Brain pericyte (primary cell): Measurements from ENCODE around the gene WARS2.
"Not testable (repeated sequence)": the region's sequence is repeated elsewhere in the genome, so short reads cannot be mapped to it uniquely, and the experiment has no call there.

ENCODE experiments used
- DNase-seq: peaks from one replicate; pipeline ENCODE4 v3.0.0-alpha.2; 2012; ENCODE audit warnings: low read depth, low spot score

The WARS2 gene

GRCh38 chr1:119140177-119141019 is at the start of gene WARS2:
Gene WARS2, minus strand, starts transcription at chr1:119140653. Its CDS starts 9 bp downstream, at chr1:119140644.
- peak; percentile 93 for DNase-seq

GRCh38 chr1:119188926-119189325 is 48.5 kb upstream of the WARS2 start:
- DNase-seq = no peak

DNA sequence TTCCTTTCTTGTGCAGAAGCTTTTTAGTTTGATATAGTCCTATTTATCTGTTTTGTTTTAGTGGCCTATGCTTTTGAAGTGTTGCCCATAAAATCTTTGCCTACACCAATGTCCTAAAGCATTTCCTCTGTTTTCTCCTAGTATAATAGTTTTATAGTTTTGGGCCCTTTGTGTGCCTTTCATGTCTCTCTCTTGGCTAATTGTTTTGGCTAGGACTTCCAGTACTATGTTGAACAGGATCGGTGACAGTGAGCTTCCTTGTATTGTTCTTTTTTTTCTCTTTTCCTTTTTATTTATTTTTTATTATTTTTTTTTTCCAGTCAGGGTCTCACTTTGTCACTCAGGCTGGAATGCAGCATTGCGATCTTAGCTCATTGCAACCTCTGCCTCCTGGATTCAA is 47.0 kb upstream of the WARS2 start:
- no peak for DNase-seq

- DNase-seq = no peak
These were observed 46.0 kb upstream of the WARS2 start for GRCh38 chr1:119186471-119186870.

- no peak for DNase-seq
These were observed 44.5 kb upstream of the WARS2 start for GRCh38 chr1:119184972-119185371.

- DNase-seq = no peak
These were observed 40.8 kb upstream of the WARS2 start for GRCh38 chr1:119181218-119181617.

GRCh38 chr1:119179051-119179450 is 38.6 kb upstream of the WARS2 start:
- DNase-seq = no peak

DNA sequence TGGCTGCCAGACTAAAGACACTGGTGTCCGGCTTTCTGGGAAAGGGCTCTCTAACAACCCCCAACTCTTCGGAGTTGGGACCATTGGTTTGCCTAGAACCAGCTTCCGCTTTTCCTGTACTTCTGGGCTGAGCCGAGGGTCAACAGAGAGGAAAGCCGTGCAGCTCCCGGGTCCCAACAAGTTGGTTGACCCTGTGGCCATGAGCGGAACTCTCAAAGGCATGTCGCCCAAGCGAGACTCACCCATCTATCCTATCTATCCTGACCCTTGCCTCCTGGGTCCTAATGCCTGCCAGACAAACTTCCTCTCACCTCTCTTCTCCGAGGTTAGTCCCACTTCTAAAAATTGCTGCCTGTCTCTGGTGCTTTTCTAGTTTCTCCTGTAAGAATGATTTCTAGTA is 32.5 kb upstream of the WARS2 start:
- DNase-seq = not testable (repeated sequence)

DNA sequence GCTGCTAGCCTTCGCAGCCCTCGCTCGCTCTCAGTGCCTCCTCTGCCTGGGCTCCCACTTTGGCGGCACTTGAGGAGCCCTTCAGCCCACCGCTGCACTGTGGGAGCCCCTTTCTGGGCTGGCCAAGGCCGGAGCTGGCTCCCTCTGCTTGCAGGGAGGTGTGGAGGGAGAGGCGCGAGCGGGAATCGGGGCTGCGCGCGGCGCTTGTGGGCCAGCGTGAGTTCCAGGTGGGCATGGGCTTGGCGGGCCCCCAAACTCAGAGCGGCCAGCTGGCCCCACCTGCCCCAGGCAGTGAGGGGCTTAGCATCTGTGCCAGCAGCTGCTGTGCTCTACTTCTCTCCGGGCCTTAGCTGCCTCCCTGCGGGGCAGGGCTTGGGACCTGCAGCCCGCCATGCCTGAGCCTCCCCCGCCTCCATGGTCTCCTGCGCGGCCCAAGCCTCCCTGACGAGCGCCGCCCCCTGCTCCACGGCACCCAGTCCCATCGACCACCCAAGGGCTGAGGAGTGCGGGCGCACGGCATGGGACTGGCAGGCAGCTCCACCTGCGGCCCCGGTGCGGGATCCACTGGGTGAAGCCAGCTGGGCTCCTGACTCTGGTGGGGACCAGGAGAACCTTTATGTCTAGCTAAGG is 31.0 kb upstream of the WARS2 start:
- not testable (repeated sequence) for DNase-seq

DNA sequence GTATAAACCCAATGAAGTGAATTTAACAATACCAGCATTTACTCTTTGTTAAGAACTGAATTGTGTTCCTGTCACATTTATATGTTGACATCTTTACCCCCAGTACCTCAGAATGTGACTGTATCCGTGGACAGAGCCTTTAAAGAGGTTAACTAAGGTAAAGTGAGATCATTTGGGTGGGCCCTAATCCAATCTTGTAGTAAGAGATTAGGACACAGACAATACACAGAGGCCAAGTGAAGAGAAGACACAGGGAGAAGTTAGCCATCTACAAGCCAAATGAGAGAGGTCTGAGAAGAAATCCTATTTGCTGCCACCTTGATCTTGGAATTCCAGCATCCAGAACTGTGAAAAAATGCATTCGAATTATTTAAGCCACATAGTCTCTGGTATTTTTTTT is 22.9 kb upstream of the WARS2 start:
- DNase-seq = no peak

DNA sequence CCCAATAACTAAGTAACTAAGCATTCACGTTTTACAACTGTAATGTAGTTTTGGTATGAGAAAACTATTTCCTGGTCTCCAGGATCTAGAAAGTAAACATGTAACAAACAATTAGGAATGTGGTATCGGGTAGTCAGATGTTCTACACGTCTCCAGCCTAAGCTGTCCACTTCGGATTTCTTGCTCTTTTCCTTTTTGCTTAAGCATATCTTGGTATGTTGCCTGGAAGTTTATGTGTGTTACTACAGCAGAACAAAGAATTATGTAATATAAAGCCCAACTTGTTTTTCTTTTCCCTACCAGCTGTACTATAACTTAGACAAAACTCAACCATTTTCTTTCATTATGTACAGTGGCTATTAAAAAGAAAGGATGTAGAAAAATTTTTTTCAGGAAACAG is 20.4 kb upstream of the WARS2 start:
- DNase-seq = no peak

DNA sequence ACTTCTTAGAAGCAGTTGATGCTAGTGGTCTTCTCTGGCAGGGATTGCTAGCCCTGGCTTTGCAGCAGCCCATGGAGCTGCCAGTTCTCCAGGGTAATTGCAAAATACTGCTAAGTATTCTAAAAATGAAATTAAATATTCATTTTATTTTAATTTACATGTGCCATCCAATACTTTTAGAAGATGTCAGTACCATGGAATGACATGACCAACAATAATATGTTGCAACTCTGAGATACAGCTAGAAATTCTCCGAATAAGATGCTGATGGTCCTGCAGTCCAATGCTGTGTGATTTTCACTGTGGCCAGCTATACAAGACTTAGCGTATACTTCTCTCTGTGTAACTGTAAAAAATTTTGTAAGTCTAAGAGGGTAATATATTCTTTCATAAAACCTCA is 20.0 kb upstream of the WARS2 start:
- no peak for DNase-seq

GRCh38 chr1:119159966-119160365 is 19.5 kb upstream of the WARS2 start:
- no peak for DNase-seq

DNA sequence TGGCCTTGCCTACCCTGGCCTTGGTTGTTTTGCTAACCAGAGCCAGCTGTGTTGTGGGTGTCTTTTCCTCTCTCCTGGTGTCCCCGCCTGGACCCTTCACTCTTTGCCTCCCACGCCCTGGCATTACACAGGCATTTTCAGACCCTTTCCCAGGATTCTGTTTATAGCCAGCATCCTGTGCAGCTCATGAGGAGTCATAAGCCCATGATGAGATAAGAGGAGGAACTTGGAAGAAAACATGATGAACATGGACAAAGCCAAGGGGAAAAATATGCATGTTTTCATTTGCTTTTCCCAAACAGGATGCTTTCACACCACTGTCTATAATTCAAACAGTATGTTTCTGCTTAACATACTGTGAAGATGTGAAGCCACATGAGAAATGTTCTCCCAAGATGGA is 18.7 kb upstream of the WARS2 start:
- no peak for DNase-seq

GRCh38 chr1:119156761-119157160 is 16.3 kb upstream of the WARS2 start:
- DNase-seq = not testable (repeated sequence)

GRCh38 chr1:119155069-119155468 is 14.6 kb upstream of the WARS2 start:
- DNase-seq = not testable (repeated sequence)

DNA sequence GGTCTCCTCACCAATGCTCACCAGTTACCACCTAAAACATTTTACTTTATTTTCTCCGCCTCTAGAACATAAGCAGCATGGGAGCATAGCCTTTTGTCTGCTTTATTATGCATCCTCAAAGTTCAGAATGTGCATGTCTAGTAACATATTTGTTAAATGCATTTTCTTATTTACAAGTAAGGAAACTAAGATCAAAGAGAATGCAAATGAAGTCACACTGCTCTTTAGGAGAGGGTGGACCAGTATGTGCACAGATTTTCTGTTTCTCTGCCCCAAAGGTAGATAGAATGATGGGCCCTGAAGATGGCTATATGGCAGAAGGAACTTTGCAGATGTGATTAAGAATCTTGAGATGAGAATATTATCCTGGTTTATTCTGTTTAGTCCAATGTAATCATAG is 9.7 kb upstream of the WARS2 start:
- DNase-seq = no peak

- no peak for DNase-seq
These were observed 7.2 kb upstream of the WARS2 start for GRCh38 chr1:119147661-119148090.

- no peak for DNase-seq
These were observed 6.0 kb upstream of the WARS2 start for GRCh38 chr1:119146466-119146865.

DNA sequence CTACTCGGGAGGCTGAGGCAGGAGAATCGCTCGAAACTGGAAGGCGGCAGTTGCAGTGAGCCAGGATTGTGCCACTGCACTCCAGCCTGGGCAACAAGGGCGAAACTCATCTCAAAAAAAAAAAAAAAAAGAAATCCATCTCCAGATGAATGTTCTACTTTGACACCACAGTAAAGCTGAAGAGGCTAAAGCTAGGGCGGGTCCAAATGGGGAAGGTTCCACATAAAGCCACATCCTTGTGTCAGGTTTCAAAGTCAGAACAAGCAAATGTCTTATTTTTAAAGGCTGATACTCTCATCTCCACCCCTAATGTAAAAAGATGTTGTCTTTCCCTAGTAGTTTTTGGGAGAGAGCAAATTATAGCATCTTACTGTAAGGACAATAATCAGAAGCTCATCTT is 4.4 kb upstream of the WARS2 start:
- no peak for DNase-seq

DNA sequence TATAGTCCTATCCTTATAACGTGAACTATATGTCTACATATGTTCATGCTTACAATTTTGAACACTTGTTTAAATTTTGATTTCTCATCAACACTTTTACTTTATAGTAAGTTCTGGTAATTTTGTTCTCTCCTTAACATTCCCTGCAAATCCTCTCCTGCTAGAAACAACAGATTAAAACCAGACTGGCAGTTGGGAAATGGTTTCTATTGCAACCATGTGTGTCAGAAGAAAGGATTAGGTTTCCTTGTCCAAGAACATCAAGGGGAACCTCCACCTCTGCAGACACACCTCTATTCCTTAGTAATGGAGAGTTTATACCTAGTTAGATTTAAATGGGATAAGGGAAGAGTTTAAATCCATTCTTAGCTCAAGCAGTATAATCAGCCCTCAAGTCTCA is 3.3 kb upstream of the WARS2 start:
- DNase-seq = no peak

- no peak for DNase-seq
These were observed 1.2 kb upstream of the WARS2 start for GRCh38 chr1:119141660-119142059.

- no peak for DNase-seq
These were observed 569 bp upstream of the WARS2 start for GRCh38 chr1:119141020-119141424.
